ENCODE results near the gene IQGAP1. TPM values are rescaled to one million over a fixed set of nuclear protein-coding genes. Genes with fewer than 3 reads are reported as not detected.

The IQGAP1 gene
- total and polyA plus RNA-seq, 9 of the 15 experiments (the other 6 are each of a cell fraction or from before 2014, with no cell fraction given): 37.6 to 143 (median 77.7) TPM

DNA sequence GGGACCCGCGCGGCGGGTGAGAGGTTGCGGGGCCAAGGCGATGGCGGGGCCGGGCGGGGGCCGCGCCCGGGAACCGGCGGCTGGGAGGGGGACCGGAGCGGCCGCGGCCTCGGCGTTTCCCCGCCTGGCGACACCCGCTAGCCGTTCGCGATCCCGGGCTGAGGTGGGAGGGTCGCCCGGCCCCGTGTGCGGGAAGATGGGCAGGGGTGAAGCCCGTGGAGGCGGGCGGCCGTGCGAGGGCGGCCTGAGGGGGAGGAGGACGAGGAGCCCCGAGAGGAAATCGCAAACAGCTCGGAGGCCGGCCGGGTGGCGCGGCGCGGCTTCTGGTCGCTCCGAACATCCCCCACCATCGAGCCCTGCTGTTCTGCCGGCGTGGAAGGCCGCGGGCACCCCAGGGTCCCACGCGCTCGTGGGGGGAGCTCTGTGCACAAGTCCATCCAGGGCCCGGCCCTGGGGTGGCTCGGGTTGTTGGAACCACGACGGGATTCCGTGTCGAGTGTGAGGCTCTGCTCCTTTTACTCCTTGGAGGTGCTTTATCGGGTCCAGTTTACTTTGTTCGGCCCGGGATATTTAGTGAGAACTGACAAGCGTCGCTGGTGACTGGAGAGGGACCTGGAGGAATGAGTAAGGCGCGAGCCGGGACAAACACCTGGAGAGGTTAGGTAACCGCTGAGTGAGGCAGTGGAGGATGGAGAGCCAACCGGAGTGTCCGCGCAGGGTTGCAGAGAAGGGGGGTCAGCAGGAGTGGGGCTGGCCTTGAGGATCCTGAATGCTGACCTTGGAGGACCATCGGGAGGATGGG lies 142.4 kb downstream of the IQGAP1 start (continued):
- TF ChIP-seq, protein P1, sequence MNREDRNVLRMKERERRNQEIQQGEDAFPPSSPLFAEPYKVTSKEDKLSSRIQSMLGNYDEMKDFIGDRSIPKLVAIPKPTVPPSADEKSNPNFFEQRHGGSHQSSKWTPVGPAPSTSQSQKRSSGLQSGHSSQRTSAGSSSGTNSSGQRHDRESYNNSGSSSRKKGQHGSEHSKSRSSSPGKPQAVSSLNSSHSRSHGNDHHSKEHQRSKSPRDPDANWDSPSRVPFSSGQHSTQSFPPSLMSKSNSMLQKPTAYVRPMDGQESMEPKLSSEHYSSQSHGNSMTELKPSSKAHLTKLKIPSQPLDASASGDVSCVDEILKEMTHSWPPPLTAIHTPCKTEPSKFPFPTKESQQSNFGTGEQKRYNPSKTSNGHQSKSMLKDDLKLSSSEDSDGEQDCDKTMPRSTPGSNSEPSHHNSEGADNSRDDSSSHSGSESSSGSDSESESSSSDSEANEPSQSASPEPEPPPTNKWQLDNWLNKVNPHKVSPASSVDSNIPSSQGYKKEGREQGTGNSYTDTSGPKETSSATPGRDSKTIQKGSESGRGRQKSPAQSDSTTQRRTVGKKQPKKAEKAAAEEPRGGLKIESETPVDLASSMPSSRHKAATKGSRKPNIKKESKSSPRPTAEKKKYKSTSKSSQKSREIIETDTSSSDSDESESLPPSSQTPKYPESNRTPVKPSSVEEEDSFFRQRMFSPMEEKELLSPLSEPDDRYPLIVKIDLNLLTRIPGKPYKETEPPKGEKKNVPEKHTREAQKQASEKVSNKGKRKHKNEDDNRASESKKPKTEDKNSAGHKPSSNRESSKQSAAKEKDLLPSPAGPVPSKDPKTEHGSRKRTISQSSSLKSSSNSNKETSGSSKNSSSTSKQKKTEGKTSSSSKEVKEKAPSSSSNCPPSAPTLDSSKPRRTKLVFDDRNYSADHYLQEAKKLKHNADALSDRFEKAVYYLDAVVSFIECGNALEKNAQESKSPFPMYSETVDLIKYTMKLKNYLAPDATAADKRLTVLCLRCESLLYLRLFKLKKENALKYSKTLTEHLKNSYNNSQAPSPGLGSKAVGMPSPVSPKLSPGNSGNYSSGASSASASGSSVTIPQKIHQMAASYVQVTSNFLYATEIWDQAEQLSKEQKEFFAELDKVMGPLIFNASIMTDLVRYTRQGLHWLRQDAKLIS (CRISPR knock-in tag; IDR thresholded peaks at IDR 0.05): no peak
- TF ChIP-seq, protein P2, sequence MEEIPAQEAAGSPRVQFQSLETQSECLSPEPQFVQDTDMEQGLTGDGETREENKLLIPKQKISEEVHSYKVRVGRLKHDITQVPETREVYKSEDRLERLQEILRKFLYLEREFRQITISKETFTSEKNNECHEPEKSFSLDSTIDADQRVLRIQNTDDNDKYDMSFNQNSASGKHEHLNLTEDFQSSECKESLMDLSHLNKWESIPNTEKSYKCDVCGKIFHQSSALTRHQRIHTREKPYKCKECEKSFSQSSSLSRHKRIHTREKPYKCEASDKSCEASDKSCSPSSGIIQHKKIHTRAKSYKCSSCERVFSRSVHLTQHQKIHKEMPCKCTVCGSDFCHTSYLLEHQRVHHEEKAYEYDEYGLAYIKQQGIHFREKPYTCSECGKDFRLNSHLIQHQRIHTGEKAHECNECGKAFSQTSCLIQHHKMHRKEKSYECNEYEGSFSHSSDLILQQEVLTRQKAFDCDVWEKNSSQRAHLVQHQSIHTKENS (CRISPR knock-in tag; IDR thresholded peaks at IDR 0.05): no peak
- TF ChIP-seq GABPA (tag; conservative IDR thresholded peaks at IDR 0.05; ENCODE audit: low read depth) (no peak), ZZZ3 (IDR thresholded peaks at IDR 0.05) (no peak), ZNF699 (CRISPR knock-in tag; IDR thresholded peaks at IDR 0.05; ENCODE audit: insufficient replicate concordance) (no peak), ZNF707 (CRISPR knock-in tag; conservative IDR thresholded peaks at IDR 0.05) (no peak), ZNF583 (CRISPR knock-in tag; IDR thresholded peaks at IDR 0.05) (no peak), CEBPG (CRISPR knock-in tag; IDR thresholded peaks at IDR 0.05) (0 out of 2 replicates have a peak, but pooled peaks have one; percentile 6), CEBPG (tag; conservative IDR thresholded peaks at IDR 0.05 in 1 of 2, IDR thresholded peaks at IDR 0.05 in 1 of 2) (no peak), COPS2 (conservative IDR thresholded peaks at IDR 0.05) (no peak), HDAC1 (IDR thresholded peaks at IDR 0.05) (peak in 1 of 2 experiments; percentile 30; a peak in 2 of 4 replicates), NR2C1 (IDR thresholded peaks at IDR 0.05) (no peak), NR2C1 (tag; IDR thresholded peaks at IDR 0.05) (no peak), SMARCA5 (IDR thresholded peaks at IDR 0.05) (no peak), MEF2D (tag; conservative IDR thresholded peaks at IDR 0.05; ENCODE audit: low read depth) (no peak), NONO (IDR thresholded peaks at IDR 0.05; ENCODE audit: low read depth in 2 of 2, low read length in 1 of 2) (peak in 1 of 2 experiments; percentile 32; a peak in 1 of 4 replicates), SLC30A9 (CRISPR knock-in tag; IDR thresholded peaks at IDR 0.05) (no peak), MAFG (tag; conservative IDR thresholded peaks at IDR 0.05) (no peak), ZFP30 (CRISPR knock-in tag; IDR thresholded peaks at IDR 0.05; ENCODE audit: borderline replicate concordance) (no peak)
- TF ChIP-seq, protein P3, sequence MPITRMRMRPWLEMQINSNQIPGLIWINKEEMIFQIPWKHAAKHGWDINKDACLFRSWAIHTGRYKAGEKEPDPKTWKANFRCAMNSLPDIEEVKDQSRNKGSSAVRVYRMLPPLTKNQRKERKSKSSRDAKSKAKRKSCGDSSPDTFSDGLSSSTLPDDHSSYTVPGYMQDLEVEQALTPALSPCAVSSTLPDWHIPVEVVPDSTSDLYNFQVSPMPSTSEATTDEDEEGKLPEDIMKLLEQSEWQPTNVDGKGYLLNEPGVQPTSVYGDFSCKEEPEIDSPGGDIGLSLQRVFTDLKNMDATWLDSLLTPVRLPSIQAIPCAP (CRISPR knock-in tag; IDR thresholded peaks at IDR 0.05; ENCODE audit: borderline replicate concordance): no peak
- TF ChIP-seq, protein P4, sequence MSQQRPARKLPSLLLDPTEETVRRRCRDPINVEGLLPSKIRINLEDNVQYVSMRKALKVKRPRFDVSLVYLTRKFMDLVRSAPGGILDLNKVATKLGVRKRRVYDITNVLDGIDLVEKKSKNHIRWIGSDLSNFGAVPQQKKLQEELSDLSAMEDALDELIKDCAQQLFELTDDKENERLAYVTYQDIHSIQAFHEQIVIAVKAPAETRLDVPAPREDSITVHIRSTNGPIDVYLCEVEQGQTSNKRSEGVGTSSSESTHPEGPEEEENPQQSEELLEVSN (IDR thresholded peaks at IDR 0.05; ENCODE audit: borderline replicate concordance in 1 of 2, extremely low read depth in 1 of 2, insufficient read depth in 1 of 2, insufficient read length in 1 of 2, low read depth in 1 of 2, low read length in 1 of 2, poor library complexity in 1 of 2, severe bottlenecking in 1 of 2): peak; percentile 6 to 10
